GM10266 (cell line): ENCODE results near the gene FLVCR2.

Source experiments
- DNase-seq: peaks from one replicate; pipeline ENCODE4 v3.0.0; 2012; ENCODE audit errors: extremely low spot score
- CTCF ChIP-seq: IDR thresholded peaks from 2 replicates; pipeline ENCODE4 v1.5.1; 2012; ENCODE audit warnings: mild to moderate bottlenecking, low read depth; ENCODE audit not compliant: control insufficient read depth, insufficient read depth; ENCODE audit errors: missing control alignments

FLVCR2 gene

DNA sequence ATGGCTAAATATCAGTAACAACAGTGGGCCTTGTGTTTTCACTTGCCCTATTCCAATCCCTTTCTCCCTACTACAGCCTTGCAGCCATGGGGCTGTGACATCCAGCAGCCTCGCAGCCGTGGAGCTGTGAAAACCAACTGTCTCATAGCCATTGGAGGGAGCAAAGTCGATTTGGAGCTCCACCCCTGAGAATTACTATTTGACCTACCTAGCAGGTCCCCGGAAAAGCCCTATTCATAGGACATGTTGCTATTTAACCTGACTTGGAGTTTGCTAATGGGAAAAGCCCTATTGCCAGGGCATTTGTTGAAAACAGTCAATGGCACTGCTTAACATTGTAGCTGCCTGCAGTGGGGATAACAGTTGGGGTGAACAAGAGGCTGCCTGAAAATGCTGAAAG, 49.0 kb downstream of the FLVCR2 start:
- no peak for TF ChIP-seq CTCF
- DNase-seq: no peak

GRCh38 chr14:75628816-75629215, 50.4 kb downstream of the FLVCR2 start:
- no peak for TF ChIP-seq CTCF
- DNase-seq: no peak

GRCh38 chr14:75630695-75631452, 52.5 kb downstream of the FLVCR2 start:
- DNase-seq: no peak
- no peak for TF ChIP-seq CTCF

DNA sequence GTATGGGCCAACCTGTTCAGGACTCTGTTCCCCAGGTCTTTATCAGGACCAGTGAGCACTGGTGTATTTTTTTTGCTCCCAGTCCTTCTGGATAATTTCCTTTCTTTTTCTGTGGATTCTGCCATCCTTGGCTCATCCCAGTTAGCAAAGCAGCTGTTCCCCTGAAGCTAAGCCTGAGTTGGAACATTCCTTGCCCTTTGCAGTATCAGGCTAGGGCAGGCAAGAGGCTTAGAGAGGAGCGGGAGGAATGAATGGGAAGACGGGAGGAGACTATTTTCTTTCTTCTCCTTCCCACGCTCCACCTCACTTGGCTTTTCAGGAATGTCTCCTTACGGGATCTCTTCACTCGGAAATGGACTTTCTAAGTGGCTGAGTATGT, 53.0 kb downstream of the FLVCR2 start:
- DNase-seq: no peak

GRCh38 chr14:75634848-75635247, 56.4 kb downstream of the FLVCR2 start:
- no peak for TF ChIP-seq CTCF

More for the DNA sequence above, 53.0 kb downstream of the FLVCR2 start:
- TF ChIP-seq CTCF: no peak

GRCh38 chr14:75636100-75636692, 57.8 kb downstream of the FLVCR2 start:
- no peak for TF ChIP-seq CTCF
- DNase-seq: no peak

More at GRCh38 chr14:75634848-75635247, 56.4 kb downstream of the FLVCR2 start:
- DNase-seq: no peak

DNA sequence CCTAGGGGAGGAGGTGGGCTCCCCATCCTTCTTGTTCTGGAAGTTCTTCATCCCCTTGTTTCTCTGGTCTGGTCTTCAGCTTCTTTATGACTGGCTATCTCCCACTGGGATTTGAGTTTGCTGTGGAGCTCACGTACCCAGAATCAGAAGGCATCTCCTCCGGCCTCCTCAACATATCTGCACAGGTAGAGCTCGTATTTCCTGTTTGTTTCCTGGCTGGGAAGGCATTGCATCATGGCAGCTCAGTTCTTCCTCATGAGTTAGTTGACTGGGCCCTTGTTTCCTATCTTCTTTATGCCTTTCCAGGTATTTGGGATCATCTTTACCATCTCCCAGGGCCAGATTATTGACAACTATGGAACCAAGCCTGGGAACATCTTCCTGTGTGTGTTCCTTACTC, 62.5 kb downstream of the FLVCR2 start:
- no peak for DNase-seq
- no peak for TF ChIP-seq CTCF
